H1 (cell line): ENCODE measurements around the gene MORC1.

Experiments used
- CEBPB ChIP-seq: IDR thresholded peaks from 2 replicates; pipeline ENCODE4 v1.6.1; 2012; ENCODE audit warnings: low read depth, low read length
- EP300 ChIP-seq, 2 experiments: IDR thresholded peaks; 1 replicate in 1 of 2; 2 replicates in 1 of 2; pipeline ENCODE4 v1.6.1; 2011 to 2012; ENCODE audit warnings: low read depth in 2 of 2, low read length in 2 of 2, mild to moderate bottlenecking in 2 of 2, borderline replicate concordance in 1 of 2, inconsistent platforms in 1 of 2, moderate library complexity in 1 of 2
- EZH2 ChIP-seq: fragments of 200-600 bp; sonication (generic); IDR thresholded peaks from 2 replicates; pipeline ENCODE4 v1.7.1; 2012; ENCODE audit warnings: low read depth, mild to moderate bottlenecking, moderate library complexity, low read length, inconsistent platforms; ENCODE audit not compliant: severe bottlenecking
- PHF8 ChIP-seq: fragments of 200-600 bp; sonication (generic); conservative IDR thresholded peaks from 2 replicates; pipeline ENCODE4 v1.7.1; 2012; ENCODE audit warnings: low read depth, mild to moderate bottlenecking, inconsistent platforms, low read length, moderate library complexity
- POLR2AphosphoS5 ChIP-seq: IDR thresholded peaks from 2 replicates; pipeline ENCODE4 v1.6.1; 2011; ENCODE audit warnings: low read depth, low read length
- RAD21 ChIP-seq, 2 experiments: IDR thresholded peaks in 1 of 2; conservative IDR thresholded peaks in 1 of 2; 2 replicates each; pipeline ENCODE4 v1.6.1; 2011; ENCODE audit warnings: low read depth in 2 of 2, low read length in 2 of 2, improper control_type of control experiment in 1 of 2, inconsistent platforms in 1 of 2, mild to moderate bottlenecking in 1 of 2, moderate library complexity in 1 of 2
- RFX5 ChIP-seq: IDR thresholded peaks from 2 replicates; pipeline ENCODE4 v1.6.1; 2011; ENCODE audit warnings: low read depth, low read length, improper control_type of control experiment, borderline replicate concordance
- RNF2 ChIP-seq: fragments of 200-900, 300-1000 bp; sonication (generic); IDR thresholded peaks from 2 replicates; pipeline ENCODE4 v1.7.1; 2016; ENCODE audit warnings: borderline replicate concordance, low read depth, mild to moderate bottlenecking, antibody characterized with exemption, low read length; ENCODE audit not compliant: poor library complexity, severe bottlenecking; ENCODE audit errors: missing control alignments
- SIN3A ChIP-seq, 2 experiments: IDR thresholded peaks in 1 of 2; conservative IDR thresholded peaks in 1 of 2; 2 replicates each; pipeline ENCODE4 v1.6.1; 2011 to 2012; ENCODE audit warnings: low read length in 2 of 2, improper control_type of control experiment in 1 of 2, low read depth in 1 of 2, mild to moderate bottlenecking in 1 of 2
- SP1 ChIP-seq: IDR thresholded peaks from 2 replicates; pipeline ENCODE4 v1.6.1; 2011; ENCODE audit warnings: low read depth, low read length
- SP2 ChIP-seq: IDR thresholded peaks from 2 replicates; pipeline ENCODE4 v1.6.1; 2012; ENCODE audit warnings: mild to moderate bottlenecking, low read length, inconsistent platforms
- TF ChIP-seq, protein P1 (sequence below), 3 experiments: IDR thresholded peaks; 1 replicate in 2 of 3; 2 replicates in 1 of 3; pipeline versions ENCODE4 v1.5.1 to v1.6.1; 2011; ENCODE audit warnings: low read length in 3 of 3, mild to moderate bottlenecking in 3 of 3, inconsistent platforms in 2 of 3, low read depth in 1 of 3, moderate library complexity in 1 of 3; ENCODE audit not compliant: insufficient read depth in 1 of 3; ENCODE audit errors: control extremely low read depth in 1 of 3
- TF ChIP-seq, protein P2 (sequence below): IDR thresholded peaks from 2 replicates; pipeline ENCODE4 v1.6.1; 2011; ENCODE audit warnings: low read length, improper control_type of control experiment

DNA sequence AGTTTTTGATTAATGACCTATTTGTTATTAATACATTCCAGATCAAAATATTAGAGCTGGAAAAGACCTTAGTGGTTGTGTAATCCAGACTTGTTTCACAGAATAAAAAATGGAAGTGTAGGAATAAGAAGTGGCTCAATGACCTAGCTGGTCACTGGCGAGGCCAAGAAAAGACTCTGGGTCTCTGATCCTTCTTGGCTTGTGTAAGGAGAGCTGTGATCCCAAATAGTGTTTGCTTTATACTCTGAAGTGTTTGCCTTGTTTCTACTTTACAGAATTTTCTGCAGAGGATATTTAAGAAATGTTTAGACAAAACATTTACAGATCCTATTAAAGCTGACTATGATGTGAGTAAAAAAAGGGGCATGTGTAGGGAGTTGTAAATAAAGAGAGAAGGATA lies 25.7 kb upstream of the MORC1 start:
- TF ChIP-seq SIN3A (conservative IDR thresholded peaks at IDR 0.05 in 1 of 2, IDR thresholded peaks at IDR 0.05 in 1 of 2; ENCODE audit: low read depth in 1 of 2, low read length in 2 of 2) (no peak), RAD21 (IDR thresholded peaks at IDR 0.05 in 1 of 2, conservative IDR thresholded peaks at IDR 0.05 in 1 of 2; ENCODE audit: low read depth in 2 of 2, low read length in 2 of 2) (no peak), EP300 (IDR thresholded peaks at IDR 0.05; ENCODE audit: borderline replicate concordance in 1 of 2, low read depth in 2 of 2, low read length in 2 of 2) (no peak), RNF2 (no peak), SP2 (no peak), RFX5 (no peak), CEBPB (no peak), PHF8 (no peak), SP1 (no peak), EZH2 (no peak), POLR2AphosphoS5 (no peak)
- TF ChIP-seq, protein P1, sequence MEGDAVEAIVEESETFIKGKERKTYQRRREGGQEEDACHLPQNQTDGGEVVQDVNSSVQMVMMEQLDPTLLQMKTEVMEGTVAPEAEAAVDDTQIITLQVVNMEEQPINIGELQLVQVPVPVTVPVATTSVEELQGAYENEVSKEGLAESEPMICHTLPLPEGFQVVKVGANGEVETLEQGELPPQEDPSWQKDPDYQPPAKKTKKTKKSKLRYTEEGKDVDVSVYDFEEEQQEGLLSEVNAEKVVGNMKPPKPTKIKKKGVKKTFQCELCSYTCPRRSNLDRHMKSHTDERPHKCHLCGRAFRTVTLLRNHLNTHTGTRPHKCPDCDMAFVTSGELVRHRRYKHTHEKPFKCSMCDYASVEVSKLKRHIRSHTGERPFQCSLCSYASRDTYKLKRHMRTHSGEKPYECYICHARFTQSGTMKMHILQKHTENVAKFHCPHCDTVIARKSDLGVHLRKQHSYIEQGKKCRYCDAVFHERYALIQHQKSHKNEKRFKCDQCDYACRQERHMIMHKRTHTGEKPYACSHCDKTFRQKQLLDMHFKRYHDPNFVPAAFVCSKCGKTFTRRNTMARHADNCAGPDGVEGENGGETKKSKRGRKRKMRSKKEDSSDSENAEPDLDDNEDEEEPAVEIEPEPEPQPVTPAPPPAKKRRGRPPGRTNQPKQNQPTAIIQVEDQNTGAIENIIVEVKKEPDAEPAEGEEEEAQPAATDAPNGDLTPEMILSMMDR (IDR thresholded peaks at IDR 0.05; ENCODE audit: control extremely low read depth in 1 of 3, insufficient read depth in 1 of 3, low read depth in 1 of 3, low read length in 3 of 3), result no peak
- TF ChIP-seq, protein P2, sequence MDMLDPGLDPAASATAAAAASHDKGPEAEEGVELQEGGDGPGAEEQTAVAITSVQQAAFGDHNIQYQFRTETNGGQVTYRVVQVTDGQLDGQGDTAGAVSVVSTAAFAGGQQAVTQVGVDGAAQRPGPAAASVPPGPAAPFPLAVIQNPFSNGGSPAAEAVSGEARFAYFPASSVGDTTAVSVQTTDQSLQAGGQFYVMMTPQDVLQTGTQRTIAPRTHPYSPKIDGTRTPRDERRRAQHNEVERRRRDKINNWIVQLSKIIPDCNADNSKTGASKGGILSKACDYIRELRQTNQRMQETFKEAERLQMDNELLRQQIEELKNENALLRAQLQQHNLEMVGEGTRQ, result no peak
